Astrocyte (in vitro differentiated cells and primary cell): ENCODE data around the gene ZNF260. TPM values are rescaled to one million over a fixed set of nuclear protein-coding genes. Genes with fewer than 3 reads are reported as not detected.

Experiments used
- DNase-seq: peaks from one replicate; pipeline ENCODE4 v3.0.0-alpha.2; 2010; ENCODE audit warnings: low read depth
- FAIRE-seq: peaks from 2 replicates; lab custom pipeline; 2011; peaks lifted over from hg19 to GRCh38; lab: Jason Lieb, UNC
- H2AFZ ChIP-seq: 2 replicates; pipeline ENCODE4 v1.6.0; 2012; ENCODE audit warnings: low read depth, low read length, inconsistent platforms
- H3K27ac ChIP-seq: 2 replicates; pipeline ENCODE4 v1.5.1; 2011; ENCODE audit warnings: low read depth, low read length, inconsistent platforms
- H3K27me3 ChIP-seq: 2 replicates; pipeline ENCODE4 v1.6.0; 2011; ENCODE audit warnings: low read length, inconsistent platforms; ENCODE audit not compliant: insufficient read depth
- H3K36me3 ChIP-seq: 2 replicates; pipeline ENCODE4 v1.5.1; 2011; ENCODE audit warnings: low read length, inconsistent platforms; ENCODE audit not compliant: insufficient read depth
- H3K4me1 ChIP-seq: 2 replicates; pipeline ENCODE4 v1.5.1; 2011; ENCODE audit warnings: low read length, inconsistent platforms; ENCODE audit not compliant: insufficient read depth
- H3K4me2 ChIP-seq: 2 replicates; pipeline ENCODE4 v1.6.0; 2012; ENCODE audit warnings: low read length, inconsistent platforms
- H3K4me3 ChIP-seq: 2 replicates; pipeline ENCODE4 v1.5.1; 2011; ENCODE audit warnings: low read depth, mild to moderate bottlenecking, low read length, inconsistent platforms; ENCODE audit not compliant: insufficient read depth
- H3K79me2 ChIP-seq: 2 replicates; pipeline ENCODE4 v1.6.0; 2012; ENCODE audit warnings: mild to moderate bottlenecking, low read length, inconsistent platforms; ENCODE audit not compliant: insufficient read depth
- H3K9ac ChIP-seq: 2 replicates; pipeline ENCODE4 v1.6.0; 2012; ENCODE audit warnings: mild to moderate bottlenecking, low read length, inconsistent platforms
- H3K9me3 ChIP-seq: 2 replicates; pipeline ENCODE4 v1.5.1; 2012; ENCODE audit warnings: low read depth, mild to moderate bottlenecking, low read length, inconsistent platforms; ENCODE audit not compliant: insufficient read depth
- H4K20me1 ChIP-seq: 2 replicates; pipeline ENCODE4 v1.6.0; 2012; ENCODE audit warnings: low read length, inconsistent platforms; ENCODE audit not compliant: insufficient read depth
- H3K27ac Mint-ChIP-seq: one replicate; pipeline ENCODE4 v1.8.0; 2021; ENCODE audit warnings: mild to moderate bottlenecking, mixed read lengths; ENCODE audit not compliant: unreplicated experiment
- H3K27me3 Mint-ChIP-seq: one replicate; pipeline ENCODE4 v1.8.0; 2021; ENCODE audit warnings: low read depth, mixed read lengths; ENCODE audit not compliant: unreplicated experiment
- H3K36me3 Mint-ChIP-seq: one replicate; pipeline ENCODE4 v1.8.0; 2021; ENCODE audit warnings: low read depth, mixed read lengths; ENCODE audit not compliant: unreplicated experiment
- H3K4me1 Mint-ChIP-seq: one replicate; pipeline ENCODE4 v1.8.0; 2021; ENCODE audit warnings: low read depth, mixed read lengths; ENCODE audit not compliant: unreplicated experiment
- H3K4me3 Mint-ChIP-seq: one replicate; pipeline ENCODE4 v1.8.0; 2021; ENCODE audit warnings: mild to moderate bottlenecking, moderate library complexity, mixed read lengths; ENCODE audit not compliant: unreplicated experiment
- H3K9me3 Mint-ChIP-seq: one replicate; pipeline ENCODE4 v1.8.0; 2021; ENCODE audit warnings: mild to moderate bottlenecking, mixed read lengths; ENCODE audit not compliant: unreplicated experiment
- EZH2 ChIP-seq: IDR thresholded peaks from 2 replicates; pipeline ENCODE4 v1.6.1; 2012; ENCODE audit warnings: mild to moderate bottlenecking, low read length, inconsistent platforms; ENCODE audit not compliant: insufficient read depth
- total RNA-seq: library from RNA; stranded (reverse); gene quantifications from 2 replicates; pipeline ENCODE4 v1.2.1, GENCODE V29; 2021
- TF ChIP-seq, protein P1 (sequence below): IDR thresholded peaks from 2 replicates; pipeline ENCODE4 v1.5.1; 2011; ENCODE audit warnings: low read depth, mild to moderate bottlenecking, inconsistent platforms, low read length, moderate library complexity; ENCODE audit not compliant: insufficient read depth

The ZNF260 gene
- total RNA-seq, 1 donor from 2014 or later: 26.6 TPM

DNA sequence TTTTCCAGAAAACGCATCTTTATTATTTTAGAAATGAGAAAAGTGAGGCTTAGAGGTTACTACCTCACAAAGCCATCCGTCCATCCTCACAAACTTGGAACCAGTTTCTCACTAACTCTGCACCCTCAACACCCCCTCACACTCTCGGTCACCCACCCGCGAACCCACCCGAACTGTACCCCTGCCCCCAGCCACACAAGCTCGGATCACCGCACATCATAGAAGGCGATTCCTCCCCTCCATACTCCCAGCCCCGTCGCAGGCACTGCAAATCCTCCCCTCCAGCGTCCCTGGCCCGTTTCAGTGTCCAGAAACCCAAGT, 238 bp downstream of the ZNF260 start:
- peak overlapping the region; percentile 86 for H3K4me3 ChIP-seq
- peaks cover 7% of the 10 kb centered on the region for H3K4me1 ChIP-seq
- H3K27me3 ChIP-seq: no peaks in the 10 kb centered on the region
- TF ChIP-seq, protein P1, sequence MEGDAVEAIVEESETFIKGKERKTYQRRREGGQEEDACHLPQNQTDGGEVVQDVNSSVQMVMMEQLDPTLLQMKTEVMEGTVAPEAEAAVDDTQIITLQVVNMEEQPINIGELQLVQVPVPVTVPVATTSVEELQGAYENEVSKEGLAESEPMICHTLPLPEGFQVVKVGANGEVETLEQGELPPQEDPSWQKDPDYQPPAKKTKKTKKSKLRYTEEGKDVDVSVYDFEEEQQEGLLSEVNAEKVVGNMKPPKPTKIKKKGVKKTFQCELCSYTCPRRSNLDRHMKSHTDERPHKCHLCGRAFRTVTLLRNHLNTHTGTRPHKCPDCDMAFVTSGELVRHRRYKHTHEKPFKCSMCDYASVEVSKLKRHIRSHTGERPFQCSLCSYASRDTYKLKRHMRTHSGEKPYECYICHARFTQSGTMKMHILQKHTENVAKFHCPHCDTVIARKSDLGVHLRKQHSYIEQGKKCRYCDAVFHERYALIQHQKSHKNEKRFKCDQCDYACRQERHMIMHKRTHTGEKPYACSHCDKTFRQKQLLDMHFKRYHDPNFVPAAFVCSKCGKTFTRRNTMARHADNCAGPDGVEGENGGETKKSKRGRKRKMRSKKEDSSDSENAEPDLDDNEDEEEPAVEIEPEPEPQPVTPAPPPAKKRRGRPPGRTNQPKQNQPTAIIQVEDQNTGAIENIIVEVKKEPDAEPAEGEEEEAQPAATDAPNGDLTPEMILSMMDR: no peak
- TF ChIP-seq EZH2: no peak
- peak overlapping the region; percentile 99 for H2AFZ ChIP-seq
- DNase-seq (no peak), FAIRE-seq (no peak)
- peaks cover 6% of the 10 kb centered on the region for H4K20me1 ChIP-seq
- peaks cover 51% of the 10 kb centered on the region for H3K79me2 ChIP-seq
- Mint-ChIP-seq H3K36me3 (peaks cover 28% of the 10 kb centered on the region), H3K27ac (peak overlapping the region; percentile 100), H3K9me3 (peaks cover 25% of the 10 kb centered on the region), H3K27me3 (no peaks in the 10 kb centered on the region), H3K4me1 (peaks cover 13% of the 10 kb centered on the region), H3K4me3 (peak overlapping the region; percentile 100)
- H3K9me3 ChIP-seq: peaks cover 6% of the 10 kb centered on the region
- H3K9ac ChIP-seq: peak overlapping the region; percentile 99
- peak overlapping the region; percentile 83 for H3K27ac ChIP-seq
- H3K36me3 ChIP-seq: peaks cover 7% of the 10 kb centered on the region
- peak overlapping the region; percentile 99 for H3K4me2 ChIP-seq

DNA sequence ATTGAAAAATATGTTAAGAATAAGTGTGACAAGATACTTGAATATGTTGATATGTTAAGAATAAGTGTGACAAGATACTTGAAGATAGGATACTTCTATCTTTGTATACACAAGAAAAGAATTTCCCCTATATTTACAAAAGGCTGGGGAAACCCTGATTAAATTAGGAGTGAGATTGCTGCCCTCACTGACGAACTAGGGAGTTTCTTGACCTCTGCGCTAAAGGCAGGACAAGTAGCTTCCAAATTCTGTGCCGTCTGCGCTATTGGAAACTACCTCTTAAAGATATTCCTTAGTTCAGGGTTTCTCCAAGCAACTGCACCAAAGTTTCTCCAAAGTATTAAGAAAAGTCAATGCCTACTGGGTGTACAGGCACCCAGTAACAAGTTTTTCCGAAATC, 730 bp downstream of the ZNF260 start:
- Histone ChIP-seq H4K20me1 (peaks cover 6% of the 10 kb centered on the region), H3K9me3 (peaks cover 9% of the 10 kb centered on the region), H3K9ac (peak overlapping the region; percentile 99), H2AFZ (peak overlapping the region; percentile 99), H3K36me3 (peaks cover 7% of the 10 kb centered on the region), H3K4me1 (peaks cover 7% of the 10 kb centered on the region), H3K4me3 (peak overlapping the region; percentile 86), H3K27ac (peak overlapping the region; percentile 83), H3K27me3 (no peaks in the 10 kb centered on the region), H3K79me2 (peaks cover 56% of the 10 kb centered on the region), H3K4me2 (peak overlapping the region; percentile 99)
- Mint-ChIP-seq H3K36me3 (peaks cover 28% of the 10 kb centered on the region), H3K27me3 (no peaks in the 10 kb centered on the region), H3K27ac (peak overlapping the region; percentile 100), H3K4me1 (peaks cover 13% of the 10 kb centered on the region), H3K9me3 (peaks cover 28% of the 10 kb centered on the region), H3K4me3 (peak overlapping the region; percentile 100)
- no peak for FAIRE-seq
- no peak for DNase-seq
- TF ChIP-seq, protein P1: no peak
- no peak for TF ChIP-seq EZH2

DNA sequence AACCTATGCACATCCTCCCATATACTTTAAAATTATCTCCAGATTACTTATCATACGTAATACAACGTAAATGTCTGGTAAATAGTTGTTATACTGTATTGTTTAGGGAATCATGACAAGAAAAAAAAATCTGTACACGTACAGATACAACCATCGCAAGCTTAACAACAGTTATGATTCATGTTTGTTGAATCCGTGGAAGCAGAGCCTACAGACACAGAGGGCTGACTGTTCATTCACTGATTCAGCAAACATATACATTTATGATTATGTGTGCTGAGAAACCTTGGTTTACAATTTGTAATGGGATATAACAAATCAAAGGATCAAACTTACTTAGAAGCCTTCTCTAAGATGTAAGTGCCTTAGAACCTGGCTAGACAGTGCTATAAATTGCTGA, 1.5 kb downstream of the ZNF260 start:
- DNase-seq (no peak), FAIRE-seq (peak; percentile 13)
- peaks cover 7% of the 10 kb centered on the region for H3K4me1 ChIP-seq
- no peaks in the 10 kb centered on the region for H3K27me3 Mint-ChIP-seq
- H3K4me3 Mint-ChIP-seq: peak overlapping the region; percentile 100
- peaks cover 28% of the 10 kb centered on the region for H3K36me3 Mint-ChIP-seq
- H3K9ac ChIP-seq: no peak overlapping the region
- peaks cover 6% of the 10 kb centered on the region for H4K20me1 ChIP-seq
- peak overlapping the region; percentile 99 for H3K4me2 ChIP-seq
- TF ChIP-seq, protein P1: no peak
- no peak for TF ChIP-seq EZH2
- H3K4me1 Mint-ChIP-seq: peaks cover 13% of the 10 kb centered on the region
- no peaks in the 10 kb centered on the region for H3K27me3 ChIP-seq
- H3K27ac Mint-ChIP-seq: no peak overlapping the region
- no peak overlapping the region for H3K27ac ChIP-seq
- peaks cover 9% of the 10 kb centered on the region for H3K9me3 ChIP-seq
- H2AFZ ChIP-seq: no peak overlapping the region
- H3K4me3 ChIP-seq: peak overlapping the region; percentile 86
- H3K9me3 Mint-ChIP-seq: peaks cover 26% of the 10 kb centered on the region
- H3K36me3 ChIP-seq: peaks cover 10% of the 10 kb centered on the region
- peaks cover 64% of the 10 kb centered on the region for H3K79me2 ChIP-seq
